GM19397 (cell line): ENCODE data around the gene COX6A1.
"Not testable (repeated sequence)": the region's sequence is repeated elsewhere in the genome, so short reads cannot be mapped to it uniquely, and the experiment has no call there.

Source experiments
- ATAC-seq: cut with Tn5 transposase; IDR thresholded peaks from one replicate; pipeline ENCODE4 v1.9.1; 2021; ENCODE audit warnings: mild to moderate bottlenecking, moderate library complexity; ENCODE audit not compliant: unreplicated experiment

COX6A1 gene

DNA sequence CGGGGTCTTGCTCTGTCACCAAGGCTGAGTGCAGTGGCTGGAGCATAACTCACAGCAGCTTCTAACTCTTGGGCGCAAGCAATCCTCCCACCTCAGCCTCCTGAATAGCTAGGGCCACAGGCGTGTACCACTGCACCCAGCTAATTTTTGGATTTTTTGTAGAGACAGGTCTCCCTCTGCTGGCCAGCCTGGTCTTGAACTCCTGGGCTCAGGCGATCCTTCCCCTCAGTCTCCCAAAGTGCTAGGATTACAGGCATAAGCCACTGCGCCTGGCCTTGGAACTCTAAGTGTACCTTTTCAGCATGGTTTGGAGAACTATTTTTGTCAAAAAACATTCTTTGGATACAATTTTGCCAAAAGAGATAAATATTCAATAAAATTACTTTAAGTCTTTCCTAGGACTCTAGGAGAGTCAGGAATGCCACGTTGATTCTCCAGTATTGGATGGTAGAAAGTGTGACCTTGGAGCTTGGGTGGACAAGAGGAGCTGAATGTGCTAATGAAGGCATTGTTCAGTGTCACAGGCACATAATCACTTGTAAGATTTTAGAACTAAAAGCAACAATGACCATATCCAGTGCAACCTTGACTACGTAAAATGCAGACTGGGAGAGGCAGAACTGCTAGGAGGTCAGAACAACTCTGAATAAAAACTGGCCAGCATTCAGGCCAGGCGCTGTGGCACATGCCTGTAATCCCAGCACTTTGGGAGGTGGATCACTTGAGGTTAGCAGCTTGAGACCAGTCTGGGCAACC lies 28.8 kb downstream of the COX6A1 start:
- ATAC-seq: no peak

DNA sequence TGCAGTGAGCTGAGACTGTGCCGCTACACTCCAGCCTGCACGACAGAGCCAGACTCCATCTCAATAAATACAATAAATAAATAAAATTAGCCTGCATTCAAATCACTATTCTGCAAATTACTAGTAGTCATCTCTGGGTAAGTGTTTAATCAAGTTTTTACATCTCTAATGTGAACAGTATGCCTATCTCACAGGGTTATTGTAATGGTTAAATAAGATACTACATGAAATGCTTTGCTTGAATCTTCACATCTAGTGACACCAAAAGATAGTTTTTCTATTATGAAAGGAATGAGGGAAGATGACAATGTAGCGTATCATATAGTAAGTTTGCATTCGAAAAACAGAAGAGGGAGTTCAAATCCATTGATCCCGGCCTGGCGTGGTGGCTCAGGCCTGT lies 29.5 kb downstream of the COX6A1 start:
- no peak for ATAC-seq

DNA sequence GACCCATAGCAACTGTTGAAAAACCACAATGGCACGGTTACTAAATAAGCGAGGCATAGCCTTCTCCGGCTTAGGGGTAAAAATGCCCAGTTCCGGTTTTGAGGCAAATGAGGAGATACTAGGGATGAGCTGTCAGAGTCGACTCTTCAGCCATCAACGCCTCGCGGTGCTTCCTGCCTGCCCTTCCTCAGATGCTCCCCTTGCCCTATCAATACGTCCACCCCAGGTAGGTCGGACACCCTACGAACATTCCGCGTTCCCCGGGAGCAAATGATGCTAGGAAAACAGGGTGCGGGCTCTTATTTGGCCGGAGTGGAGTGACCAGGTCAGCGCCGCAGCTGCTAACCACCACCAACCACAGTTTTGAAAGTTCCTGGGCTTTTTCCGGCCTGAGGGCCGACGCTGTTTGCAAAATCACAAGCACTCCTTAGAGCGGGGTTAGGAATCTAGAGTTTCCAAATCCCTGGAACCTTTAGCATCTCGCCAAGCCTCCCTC lies 30.5 kb downstream of the COX6A1 start:
- ATAC-seq: no peak

DNA sequence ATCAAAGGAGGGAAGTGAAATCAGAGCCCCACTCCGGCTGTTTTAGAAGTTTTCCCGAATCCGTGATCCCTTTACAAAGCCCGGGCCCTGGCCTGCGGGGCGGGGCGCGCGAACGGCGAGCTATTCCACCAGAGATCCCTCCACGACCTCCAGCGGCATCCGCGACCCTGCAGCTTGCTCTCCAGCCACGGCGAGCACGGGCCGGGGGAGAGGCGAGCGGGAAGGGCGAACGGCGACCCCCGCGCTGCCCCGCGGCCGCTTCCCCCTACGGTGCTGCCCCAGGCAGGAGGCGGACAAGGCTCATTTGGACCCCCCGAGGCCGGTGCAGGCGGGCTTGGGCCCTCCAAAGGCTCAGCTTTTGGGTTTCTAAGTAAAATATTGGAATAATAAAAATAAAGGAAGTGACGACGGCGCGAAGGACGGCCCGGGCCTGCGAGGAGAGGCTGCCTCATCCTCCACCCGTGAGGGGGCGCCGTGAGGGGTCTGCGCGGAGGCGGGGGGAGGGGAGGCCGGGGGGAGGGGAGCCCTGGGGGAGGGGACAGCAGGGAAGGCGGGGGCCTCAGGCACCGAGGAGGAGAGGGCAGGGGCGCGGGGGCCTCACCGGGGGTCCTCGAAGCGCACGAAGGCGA lies 31.0 kb downstream of the COX6A1 start:
- ATAC-seq: peak; percentile 33

DNA sequence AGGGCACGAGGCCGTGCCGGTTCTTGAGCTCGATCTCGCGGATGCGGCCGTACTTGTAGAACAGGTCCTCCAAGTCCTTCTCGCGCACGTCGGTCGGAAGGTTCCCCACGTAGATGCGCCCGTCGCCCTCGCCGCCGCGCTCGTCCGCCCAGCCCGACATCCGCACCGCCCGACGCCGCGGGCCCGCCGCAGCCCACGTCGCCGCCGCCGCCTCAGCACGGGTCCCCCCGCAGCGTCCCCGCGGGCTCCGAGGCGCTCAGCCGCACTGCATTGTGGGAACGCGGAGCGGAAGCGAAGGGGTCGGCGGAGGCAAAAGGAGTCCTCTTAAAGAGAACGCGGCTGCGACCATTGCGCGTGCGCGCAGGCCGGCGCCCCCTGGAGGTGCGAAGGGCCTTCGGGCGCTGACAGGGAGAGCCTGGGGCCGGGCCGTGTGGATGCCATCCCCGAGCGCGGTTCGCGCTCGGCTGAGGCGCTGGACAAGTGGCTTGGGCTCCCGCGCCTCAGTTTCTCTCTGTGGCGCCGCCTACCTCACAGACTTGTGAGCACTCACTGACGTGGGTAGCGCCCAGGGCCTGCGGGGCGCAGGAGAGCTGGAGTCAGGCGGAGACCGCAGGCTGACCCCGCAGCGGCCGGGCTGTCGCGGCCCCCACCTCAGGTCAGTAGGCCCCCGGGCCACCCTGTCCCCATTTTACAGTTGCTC lies 31.7 kb downstream of the COX6A1 start, which contains the start of gene SRSF9:
TSS of gene SRSF9 (minus strand) at position 299 of the 700 bp plus-strand sequence. CDS start at position 160, 139 bp downstream.
- ATAC-seq: peak; percentile 83

DNA sequence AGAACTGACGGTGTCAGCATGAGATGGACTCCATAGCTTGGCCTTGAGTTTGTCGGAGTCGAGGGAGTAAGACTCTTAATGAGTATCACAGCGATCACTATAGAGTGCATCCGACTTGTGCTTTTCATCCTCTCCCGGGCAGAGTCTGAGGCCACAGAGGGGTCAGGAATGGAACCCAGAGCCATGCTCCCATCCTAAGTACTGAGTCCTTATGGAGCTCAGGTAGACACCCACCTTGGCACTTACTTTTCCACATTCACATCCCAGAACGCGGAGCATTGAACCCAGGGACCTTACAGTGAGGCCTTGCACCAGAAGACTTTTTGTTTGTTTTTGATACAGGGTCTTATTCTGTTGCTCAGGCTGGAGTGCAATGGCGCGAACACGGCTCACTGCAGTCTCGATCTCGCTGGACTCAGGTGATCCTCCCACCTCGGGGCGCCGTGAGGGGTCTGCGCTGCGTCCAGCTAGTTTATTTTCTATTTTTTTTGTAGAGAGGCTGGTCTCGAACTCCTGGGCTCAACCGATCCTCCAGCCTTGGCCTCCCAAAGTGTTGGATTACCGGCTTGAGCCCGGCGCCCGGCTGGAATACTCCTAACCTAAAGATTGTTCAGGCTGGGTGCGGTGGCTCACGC lies 32.4 kb downstream of the COX6A1 start:
- peak; percentile 24 for ATAC-seq

DNA sequence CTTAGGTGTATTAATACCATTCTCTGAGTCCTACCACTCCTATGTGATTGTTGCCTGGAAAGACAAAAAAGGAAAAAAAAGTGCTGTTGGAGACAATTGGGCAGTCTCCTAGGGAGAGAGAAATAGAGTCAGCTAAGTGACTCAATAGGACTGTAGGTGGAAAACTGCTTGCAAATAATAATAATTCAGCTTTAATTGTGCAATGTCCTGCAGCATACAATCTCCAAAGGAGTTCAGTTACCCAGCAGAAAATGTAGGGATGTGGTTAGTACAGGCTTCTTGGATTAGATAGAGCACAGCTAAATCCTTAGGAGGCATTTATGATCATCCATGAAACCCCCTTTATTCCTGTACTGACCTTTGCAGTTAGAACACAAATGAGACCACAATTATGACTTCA lies 34.6 kb downstream of the COX6A1 start:
- ATAC-seq: no peak

DNA sequence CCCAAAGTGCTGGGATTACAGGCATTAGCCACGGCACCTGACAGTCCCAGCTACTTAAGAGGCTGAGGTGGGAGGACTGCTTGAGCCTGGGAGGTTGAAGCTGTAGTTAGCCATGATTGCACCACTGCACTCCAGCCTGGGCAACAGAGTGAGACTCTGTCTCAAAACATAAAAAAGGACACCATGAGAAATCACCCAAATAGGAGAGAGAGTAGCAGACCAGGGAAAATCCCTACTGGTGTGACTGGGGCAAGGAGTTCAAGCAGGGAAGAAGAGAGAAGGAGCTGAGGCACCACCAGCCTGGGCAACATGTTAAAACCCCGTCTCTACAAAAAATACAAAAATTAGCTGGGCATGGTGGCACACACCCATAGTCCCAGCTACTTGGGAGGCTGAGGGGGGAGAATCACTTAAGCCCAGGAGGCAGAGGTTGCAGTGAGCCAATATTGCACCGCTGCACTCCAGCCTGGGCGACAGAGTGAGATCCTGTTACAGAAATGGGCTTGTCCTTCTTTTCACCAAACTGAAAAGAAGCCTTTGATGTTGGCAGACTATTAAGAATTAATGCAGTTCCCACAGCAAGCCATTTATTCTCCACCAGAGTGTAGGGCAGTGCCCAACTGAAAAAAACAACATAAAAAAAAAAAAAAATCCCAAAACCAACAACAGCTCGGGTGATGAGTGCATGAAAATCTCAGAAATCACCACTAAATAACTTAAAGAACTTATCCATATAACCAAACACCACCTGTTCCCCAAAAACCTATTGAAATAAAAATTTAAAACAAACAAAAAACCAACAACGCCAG lies 36.1 kb downstream of the COX6A1 start:
- ATAC-seq: no peak

DNA sequence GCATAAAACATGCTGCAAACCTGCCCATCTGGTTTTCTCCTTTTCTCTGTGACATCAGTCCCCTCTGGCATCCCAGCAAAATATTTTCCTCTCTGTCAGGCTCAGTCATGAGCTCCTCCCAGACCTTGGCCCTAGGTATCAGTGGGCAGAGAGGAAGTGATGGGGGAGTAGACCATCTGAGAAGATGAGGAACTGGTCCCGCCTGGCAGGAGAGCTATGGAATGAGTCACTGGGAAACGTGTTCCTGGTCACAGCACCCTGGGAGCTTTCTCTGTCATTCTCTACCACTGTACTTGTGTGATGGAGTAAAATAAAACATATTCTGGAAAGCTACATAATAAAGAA lies 36.7 kb downstream of the COX6A1 start:
- ATAC-seq: no peak

DNA sequence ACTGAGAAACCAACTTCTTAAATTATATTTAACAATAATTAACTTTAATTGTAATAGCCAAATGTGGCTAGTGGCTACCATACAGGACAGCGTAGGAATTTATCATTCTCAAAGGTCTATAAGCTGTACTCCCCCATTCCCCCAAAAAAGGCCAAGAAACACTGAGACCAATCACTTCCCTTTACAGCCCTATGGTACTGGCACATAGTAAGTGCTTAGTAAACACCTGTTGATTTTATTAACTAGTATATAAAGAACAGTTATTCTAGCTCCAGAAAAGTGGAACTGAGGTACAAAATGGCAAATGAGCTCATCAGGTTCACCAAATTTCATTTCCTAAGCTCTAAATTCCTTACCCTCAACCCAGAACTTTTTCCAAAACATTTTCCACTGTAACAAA lies 37.7 kb downstream of the COX6A1 start:
- no peak for ATAC-seq

DNA sequence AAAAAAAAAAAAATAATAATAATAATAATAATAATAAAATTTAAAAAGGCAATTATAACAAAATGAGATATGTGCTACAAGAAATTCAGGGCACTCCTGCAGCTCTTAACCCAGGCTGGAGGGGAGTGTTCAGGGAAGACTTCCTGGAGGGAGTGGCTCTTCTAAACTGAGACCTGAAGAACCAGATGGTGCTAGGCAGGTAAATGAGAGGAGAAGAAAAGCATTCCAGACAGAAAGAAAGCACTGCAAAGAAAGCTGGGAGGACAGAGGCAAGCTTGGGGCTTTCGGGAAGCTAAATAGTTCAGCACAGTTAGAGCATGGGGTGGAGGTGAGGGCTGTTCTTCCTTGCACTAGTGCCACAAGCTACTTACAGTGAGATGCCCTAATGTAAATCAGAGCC lies 41.5 kb downstream of the COX6A1 start:
- ATAC-seq: no peak

DNA sequence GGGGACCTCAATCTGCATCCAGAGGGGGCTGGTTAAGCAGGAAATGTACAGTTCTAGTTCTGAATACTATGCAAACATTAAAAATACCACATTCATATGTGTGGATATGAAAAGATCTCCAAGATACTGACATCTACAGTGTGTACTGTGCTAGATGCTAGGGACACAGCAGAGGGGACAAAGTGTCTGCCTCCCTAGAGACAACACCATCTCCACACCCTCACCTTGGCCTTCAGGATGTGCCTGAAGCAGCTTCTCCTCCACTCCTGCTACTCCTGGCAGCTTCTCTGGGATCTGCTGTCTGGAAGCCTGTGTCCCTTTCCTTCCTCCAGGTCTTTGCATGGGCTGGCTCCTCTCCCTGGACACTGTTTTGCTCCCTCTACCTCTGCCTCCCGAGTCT lies 42.3 kb downstream of the COX6A1 start:
- ATAC-seq: no peak

DNA sequence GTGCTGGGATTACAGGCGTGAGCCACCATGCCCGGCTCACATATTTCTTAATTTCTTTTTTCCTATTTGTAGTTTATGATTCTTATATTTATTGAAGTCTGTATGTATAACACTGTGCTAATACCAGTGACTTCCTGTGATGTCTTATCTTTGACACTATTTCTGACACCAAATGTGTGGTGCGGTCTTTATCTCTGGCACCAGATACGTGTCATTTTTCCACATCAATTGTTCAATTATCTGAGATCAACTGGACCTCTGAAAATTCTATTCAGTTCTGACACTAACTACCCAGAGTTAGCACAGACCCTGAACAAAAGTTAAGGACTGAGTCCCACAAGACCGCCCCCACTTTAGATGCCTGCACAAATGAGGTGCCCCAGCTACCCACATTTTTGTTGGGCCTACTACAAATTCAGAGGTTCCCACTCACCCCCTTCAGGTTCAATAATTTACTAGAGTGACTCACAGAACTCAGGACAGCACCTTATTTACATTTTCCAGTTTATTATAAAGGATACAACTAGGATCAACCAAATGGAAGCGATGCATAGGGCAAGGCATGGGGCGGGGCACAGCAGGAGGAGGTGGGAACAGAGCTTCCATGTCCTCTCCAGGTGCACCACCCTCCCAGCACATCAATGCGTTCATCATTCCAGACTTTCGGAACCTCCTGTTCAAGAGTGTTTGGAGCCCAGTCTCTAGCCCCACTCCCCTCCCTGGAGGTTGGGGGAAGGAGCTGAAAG lies 43.3 kb downstream of the COX6A1 start:
- ATAC-seq: no peak

DNA sequence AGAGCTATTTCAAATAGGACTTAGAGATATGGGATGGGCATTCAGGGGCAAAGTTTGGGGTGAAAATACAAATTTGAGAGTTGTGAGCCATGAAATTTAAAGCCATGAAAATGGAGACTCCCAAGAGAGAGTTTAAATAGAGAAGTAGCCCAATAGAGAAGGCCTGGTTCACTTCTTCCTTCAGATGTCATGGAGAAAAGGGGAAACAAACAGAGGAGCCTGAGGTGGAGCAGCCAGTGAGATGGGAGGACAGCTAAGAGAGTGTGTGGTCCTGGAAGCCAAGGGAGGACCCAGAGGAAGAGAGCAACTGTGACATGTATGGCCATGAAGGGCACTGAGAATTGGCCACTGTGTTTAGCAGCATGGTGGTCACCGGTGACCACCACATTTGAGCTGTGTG lies 45.7 kb downstream of the COX6A1 start:
- no peak for ATAC-seq

DNA sequence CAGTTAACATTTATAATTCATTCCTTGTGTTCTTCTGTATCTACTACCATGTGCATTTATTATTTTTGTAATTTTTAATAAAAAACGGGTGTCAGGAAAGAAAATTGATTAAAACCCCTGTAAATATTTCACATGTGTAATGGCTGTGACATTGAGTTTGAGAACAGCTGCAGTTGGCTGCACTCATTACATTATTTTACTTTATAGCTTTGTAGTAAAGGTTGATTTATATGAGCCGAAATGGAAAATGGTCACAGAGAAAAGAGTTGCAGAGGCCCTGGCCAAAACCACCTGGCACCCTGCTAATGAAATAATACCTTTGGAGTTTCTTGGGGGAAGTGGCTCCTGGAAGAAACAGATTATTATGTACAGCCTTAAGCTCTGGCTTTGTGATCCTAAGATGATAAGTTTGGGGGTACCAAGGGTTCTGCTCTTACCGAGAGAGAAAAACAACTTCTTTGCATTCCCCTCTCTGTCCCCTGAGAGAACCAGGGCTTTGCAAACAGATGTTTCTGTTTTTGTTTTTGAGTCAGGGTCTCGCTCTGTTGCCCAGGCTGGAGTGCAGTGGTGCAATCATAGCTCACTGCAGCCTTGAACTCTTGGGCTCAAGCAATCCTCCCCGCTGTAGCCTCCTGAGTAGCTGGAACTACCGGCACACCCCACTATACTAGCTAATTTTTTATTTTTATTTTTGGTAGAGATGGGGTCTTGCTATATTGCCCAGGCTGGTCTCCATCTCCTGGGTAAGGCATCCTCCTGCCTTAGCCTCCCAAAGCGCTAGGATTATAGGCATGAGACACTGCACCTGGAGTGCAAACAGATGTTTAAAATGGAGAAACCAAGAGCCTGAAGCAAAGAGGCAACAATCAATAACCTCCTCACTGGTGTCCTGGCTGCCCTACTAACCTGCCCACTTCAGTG lies 48.3 kb downstream of the COX6A1 start:
- ATAC-seq: no peak

DNA sequence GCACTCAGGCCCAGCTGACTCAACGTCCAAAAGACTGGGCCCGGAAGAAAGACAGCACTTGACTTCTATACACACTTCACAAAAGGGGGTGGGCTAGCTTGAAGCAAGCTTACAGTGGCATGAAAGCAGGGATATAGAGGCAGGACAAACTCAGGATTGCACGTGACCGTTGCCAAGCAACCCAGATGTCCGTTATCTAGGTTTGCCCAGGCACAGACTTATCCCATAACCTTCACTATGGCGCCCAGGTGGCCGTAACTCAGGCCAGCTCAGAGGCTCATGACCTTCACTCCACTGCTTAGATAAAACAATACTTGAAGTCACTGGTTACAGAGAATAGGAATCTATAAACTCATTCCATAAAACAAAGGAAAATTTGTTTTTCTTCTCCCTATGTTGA lies 49.6 kb downstream of the COX6A1 start:
- ATAC-seq: not testable (repeated sequence)

DNA sequence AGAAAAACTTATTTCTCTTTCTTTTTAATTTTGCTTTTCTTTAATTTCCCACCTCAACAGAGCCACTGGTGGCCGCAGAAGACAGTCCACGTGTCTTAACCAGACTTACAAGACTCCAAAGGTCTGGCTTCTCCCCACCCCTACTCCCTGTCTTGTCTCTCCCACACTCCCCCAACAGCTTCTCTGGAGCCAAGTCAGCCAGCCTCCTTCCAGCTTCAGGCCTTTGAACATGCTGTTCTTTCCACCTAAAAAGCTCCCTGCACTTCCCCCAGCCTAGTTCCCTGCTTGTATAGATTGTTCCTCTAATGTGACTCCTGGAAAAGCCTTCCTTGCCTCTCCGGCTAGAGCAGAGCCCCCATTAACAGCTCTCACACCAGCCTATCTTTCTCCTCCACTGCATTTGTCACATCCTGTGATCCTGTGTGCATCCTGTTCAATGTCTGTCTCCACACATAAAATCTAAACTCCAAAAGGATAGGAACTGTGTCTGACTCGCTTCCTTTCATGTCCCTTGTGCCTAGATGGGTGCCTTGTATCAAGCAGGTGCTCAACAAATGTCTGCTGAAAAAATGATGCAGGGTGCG lies 50.2 kb downstream of the COX6A1 start:
- no peak for ATAC-seq

DNA sequence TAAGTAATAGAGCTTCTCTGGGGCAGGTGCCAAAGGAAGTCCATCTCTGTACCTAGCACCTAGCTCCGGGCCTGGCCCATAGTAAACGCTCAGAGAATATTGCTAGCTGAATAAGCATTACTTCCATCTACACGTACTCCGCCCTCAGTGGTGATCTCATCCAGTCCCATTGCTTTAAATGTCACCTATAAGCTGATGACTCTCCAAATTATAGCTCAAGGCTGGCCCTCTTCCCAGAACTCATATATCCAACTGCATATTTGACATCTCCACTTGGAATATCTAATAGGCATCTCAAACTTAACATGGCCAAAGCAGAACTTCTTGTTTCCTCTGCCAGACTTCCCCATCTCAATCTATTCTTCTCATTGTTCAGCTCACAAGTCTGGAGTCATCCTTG lies 51.1 kb downstream of the COX6A1 start:
- no peak for ATAC-seq
